ENCODE measurements around the gene ARHGEF4. TPM values are rescaled to one million over a fixed set of nuclear protein-coding genes. Genes with fewer than 3 reads are reported as not detected.

The ARHGEF4 gene
- total and polyA plus RNA-seq, 2 donors (not counting 3 experiments of a cell fraction or from before 2014, with no cell fraction given) = not detected

DNA sequence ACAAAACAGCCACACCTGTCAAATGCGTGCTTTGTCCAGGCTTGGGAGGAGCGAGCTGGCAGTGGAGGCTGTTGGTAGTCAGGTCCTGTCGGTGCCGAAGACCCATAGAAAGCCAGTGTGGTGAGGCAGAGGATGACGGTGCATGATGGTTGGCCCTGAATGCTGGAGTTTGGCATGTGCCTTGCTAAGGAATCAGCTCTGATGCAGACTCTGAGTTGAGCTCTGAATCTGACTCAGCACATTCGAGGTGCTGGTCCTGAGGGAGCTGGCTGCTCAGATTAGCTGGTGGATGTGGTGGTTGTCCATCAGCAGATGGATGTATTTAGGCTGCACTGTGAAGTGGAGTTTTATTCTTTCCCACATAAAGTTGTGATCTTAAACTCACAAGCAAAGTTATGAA lies 111.3 kb downstream of the ARHGEF4 start:
- Histone ChIP-seq H3K79me2 (ENCODE audit: control insufficient read depth, insufficient read depth, low read length) (no peaks in the 10 kb centered on the region), H3K4me2 (ENCODE audit: insufficient read depth, low read length) (no peak overlapping the region), H3K9ac (replicated peaks; ENCODE audit: extremely low read depth, insufficient read depth, low read length) (no peak overlapping the region), H4K20me1 (replicated peaks; ENCODE audit: control insufficient read depth, extremely low read depth, insufficient read depth, low read length) (no peaks in the 10 kb centered on the region), H3K27me3 (ENCODE audit: control insufficient read depth in 2 of 2, insufficient read depth in 2 of 2, low read length in 2 of 2) (no peaks in the 10 kb centered on the region), H3K27ac (ENCODE audit: insufficient read depth, low read depth, low read length) (no peak overlapping the region), H3K36me3 (ENCODE audit: control insufficient read depth in 2 of 2, extremely low read depth in 1 of 2, insufficient read depth in 2 of 2, low read length in 2 of 2) (no peaks in the 10 kb centered on the region), H3K9me1 (replicated peaks; ENCODE audit: control insufficient read depth, extremely low read depth, insufficient read depth, low read length) (no peaks in the 10 kb centered on the region), H3K9me3 (replicated peaks; ENCODE audit: control insufficient read depth, insufficient read depth, low read length) (no peaks in the 10 kb centered on the region), H2AFZ (ENCODE audit: low read depth, low read length) (no peak overlapping the region), H3K4me3 (replicated peaks in 1 of 3; ENCODE audit: insufficient read depth in 1 of 3, low read depth in 1 of 3, low read length in 3 of 3) (no peak overlapping the region), H3K4me1 (ENCODE audit: control insufficient read depth, extremely low read depth, insufficient read depth, low read length) (no peaks in the 10 kb centered on the region)
- intact Hi-C loops (cut with micrococcal nuclease) (no loop called here), dilution Hi-C loops (cut with MboI; ENCODE audit: extremely low pct_ligation_motif_present, low sequenced_read_pairs) (no loop called here)
- no peak for FAIRE-seq
- no peak for DNase-seq (ENCODE audit: low read depth, low spot score)
- ChIA-PET POLR2A (no interaction called here), CTCF (no interaction called here)
- TF ChIP-seq POLR2AphosphoS5 (IDR thresholded peaks at IDR 0.05; ENCODE audit: insufficient read depth, low read depth, low read length) (no peak), POLR2A (IDR thresholded peaks at IDR 0.05; ENCODE audit: low read depth, low read length) (no peak), MYC (IDR thresholded peaks at IDR 0.05; ENCODE audit: low read depth, low read length) (no peak), CTCF (IDR thresholded peaks at IDR 0.05; ENCODE audit: extremely low read depth in 1 of 2, insufficient read depth in 1 of 2, low read depth in 1 of 2, low read length in 2 of 2) (no peak), FOS (IDR thresholded peaks at IDR 0.05; ENCODE audit: borderline replicate concordance, insufficient read depth, low read length) (no peak), EZH2 (IDR thresholded peaks at IDR 0.05; ENCODE audit: borderline replicate concordance, low read depth, low read length, severe bottlenecking) (no peak), GATA2 (IDR thresholded peaks at IDR 0.05; ENCODE audit: insufficient read depth, insufficient read length, low read depth, low read length) (no peak), JUN (IDR thresholded peaks at IDR 0.05; ENCODE audit: borderline replicate concordance, insufficient read depth, insufficient read length, low read depth) (no peak)
- TF ChIP-seq, protein P1, sequence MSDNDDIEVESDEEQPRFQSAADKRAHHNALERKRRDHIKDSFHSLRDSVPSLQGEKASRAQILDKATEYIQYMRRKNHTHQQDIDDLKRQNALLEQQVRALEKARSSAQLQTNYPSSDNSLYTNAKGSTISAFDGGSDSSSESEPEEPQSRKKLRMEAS (IDR thresholded peaks at IDR 0.05; ENCODE audit: insufficient read depth, insufficient read length) = no peak
- BruUV-seq (replicated peaks) = no TSS peak

All from endothelial cell of umbilical vein (primary cell).